ENCODE data around the gene TRERF1.
A peak's percentile ranks its signal among the peaks of the same experiment; 100 is the strongest.
"Not testable (repeated sequence)": the region's sequence is repeated elsewhere in the genome, so short reads cannot be mapped to it uniquely, and the experiment has no call there.

The TRERF1 gene

DNA sequence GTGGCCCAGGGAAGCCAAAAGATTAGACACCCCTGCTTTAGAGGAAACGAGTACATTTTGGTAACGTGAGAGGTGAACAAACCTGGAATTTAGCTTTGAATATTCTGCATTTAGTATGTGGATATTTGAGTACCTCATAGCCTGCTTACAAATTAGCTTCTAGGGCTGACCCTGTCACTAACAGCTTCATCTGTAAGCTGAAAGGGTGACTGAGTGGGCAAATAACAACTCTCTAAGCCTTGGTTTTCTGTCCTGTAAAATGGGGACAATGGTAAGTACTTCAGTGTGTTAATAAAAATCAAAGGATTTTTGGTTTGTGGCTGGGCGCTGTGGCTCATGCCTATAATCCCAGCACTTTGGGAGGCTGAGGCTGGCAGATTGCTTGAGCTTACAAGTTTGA lies 248.5 kb downstream of the TRERF1 start:
- in situ Hi-C loops (cut with HindIII; ENCODE audit: low pct_ligation_motif_present, low sequenced_read_pairs) = no loop called here
- Histone ChIP-seq H3K36me3 (replicated peaks) (peaks cover 8% of the 10 kb centered on the region), H3K4me3 (ENCODE audit: low read depth, low read length) (no peak overlapping the region), H3K27ac (no peak overlapping the region), H3K27me3 (replicated peaks) (no peaks in the 10 kb centered on the region)
- no peak for DNase-seq
- TF ChIP-seq, protein P1, sequence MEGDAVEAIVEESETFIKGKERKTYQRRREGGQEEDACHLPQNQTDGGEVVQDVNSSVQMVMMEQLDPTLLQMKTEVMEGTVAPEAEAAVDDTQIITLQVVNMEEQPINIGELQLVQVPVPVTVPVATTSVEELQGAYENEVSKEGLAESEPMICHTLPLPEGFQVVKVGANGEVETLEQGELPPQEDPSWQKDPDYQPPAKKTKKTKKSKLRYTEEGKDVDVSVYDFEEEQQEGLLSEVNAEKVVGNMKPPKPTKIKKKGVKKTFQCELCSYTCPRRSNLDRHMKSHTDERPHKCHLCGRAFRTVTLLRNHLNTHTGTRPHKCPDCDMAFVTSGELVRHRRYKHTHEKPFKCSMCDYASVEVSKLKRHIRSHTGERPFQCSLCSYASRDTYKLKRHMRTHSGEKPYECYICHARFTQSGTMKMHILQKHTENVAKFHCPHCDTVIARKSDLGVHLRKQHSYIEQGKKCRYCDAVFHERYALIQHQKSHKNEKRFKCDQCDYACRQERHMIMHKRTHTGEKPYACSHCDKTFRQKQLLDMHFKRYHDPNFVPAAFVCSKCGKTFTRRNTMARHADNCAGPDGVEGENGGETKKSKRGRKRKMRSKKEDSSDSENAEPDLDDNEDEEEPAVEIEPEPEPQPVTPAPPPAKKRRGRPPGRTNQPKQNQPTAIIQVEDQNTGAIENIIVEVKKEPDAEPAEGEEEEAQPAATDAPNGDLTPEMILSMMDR (IDR thresholded peaks at IDR 0.05; ENCODE audit: low read depth, low read length, missing control alignments) = no peak

DNA sequence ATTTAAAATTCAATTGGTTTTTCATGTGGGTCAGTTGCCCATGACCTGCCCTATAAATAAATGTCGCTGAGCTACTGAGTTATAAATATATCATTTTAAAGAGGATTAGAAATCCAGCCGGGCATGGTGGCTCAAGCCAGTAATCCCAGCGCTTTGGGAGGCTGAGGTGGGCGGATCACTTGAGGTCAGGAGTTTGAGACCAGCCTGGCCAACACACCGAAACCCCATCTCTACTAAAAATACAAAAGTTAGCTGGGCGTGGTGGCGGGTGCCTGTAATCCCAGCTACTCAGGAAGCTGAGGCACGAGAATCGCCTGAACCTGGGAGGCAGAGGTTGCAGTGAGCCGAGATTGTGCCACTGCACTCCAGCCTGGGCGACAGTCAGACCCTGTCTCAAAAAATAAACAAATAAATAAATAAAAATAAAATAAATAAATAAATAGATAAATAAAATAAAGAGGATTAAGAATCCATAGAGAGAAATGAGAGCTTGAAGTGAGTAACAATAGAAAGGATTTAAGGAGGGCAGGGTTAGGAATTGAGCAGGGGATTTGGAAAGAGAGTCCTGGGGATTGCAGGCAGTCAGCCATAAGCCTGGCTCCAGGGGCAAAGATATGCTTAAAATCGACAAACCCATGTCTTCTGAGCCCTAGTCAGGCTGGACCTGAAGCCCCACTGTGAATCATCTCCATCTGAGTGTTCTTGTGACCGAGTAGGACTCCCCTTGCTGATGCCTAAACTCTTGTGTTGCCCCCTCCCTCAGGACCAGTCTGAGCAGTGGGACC lies 249.4 kb downstream of the TRERF1 start:
- in situ Hi-C loops (cut with HindIII; ENCODE audit: low pct_ligation_motif_present, low sequenced_read_pairs); H3K27ac ChIP-seq; H3K36me3 ChIP-seq (replicated peaks); H3K27me3 ChIP-seq (replicated peaks); DNase-seq; H3K4me3 ChIP-seq (ENCODE audit: low read depth, low read length): not testable (repeated sequence)

DNA sequence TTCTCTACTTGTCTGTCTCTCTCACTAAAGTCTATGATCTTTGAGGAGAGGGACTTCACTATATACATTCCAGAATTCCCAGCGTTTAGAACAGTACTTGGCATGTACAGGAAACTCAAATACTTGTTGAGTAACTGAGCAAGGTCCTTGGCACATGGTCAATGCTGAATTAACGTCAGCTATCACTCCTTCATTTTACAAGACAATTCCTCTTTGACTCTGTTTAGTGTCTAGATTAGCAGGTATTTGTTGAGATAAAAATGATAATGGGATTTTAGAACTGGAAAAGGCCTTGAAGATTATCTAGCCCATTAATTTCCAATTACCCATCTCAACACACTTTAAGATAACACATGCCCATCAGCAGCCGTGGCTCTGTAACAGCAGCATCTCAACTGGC lies 250.3 kb downstream of the TRERF1 start:
- no peak overlapping the region for H3K4me3 ChIP-seq (ENCODE audit: low read depth, low read length)
- TF ChIP-seq, protein P1 (IDR thresholded peaks at IDR 0.05; ENCODE audit: low read depth, low read length, missing control alignments) = no peak
- no peaks in the 10 kb centered on the region for H3K27me3 ChIP-seq (replicated peaks)
- no peak overlapping the region for H3K27ac ChIP-seq
- in situ Hi-C loops (cut with HindIII; ENCODE audit: low pct_ligation_motif_present, low sequenced_read_pairs) = no loop called here
- H3K36me3 ChIP-seq (replicated peaks) = peaks cover 5% of the 10 kb centered on the region
- no peak for DNase-seq

DNA sequence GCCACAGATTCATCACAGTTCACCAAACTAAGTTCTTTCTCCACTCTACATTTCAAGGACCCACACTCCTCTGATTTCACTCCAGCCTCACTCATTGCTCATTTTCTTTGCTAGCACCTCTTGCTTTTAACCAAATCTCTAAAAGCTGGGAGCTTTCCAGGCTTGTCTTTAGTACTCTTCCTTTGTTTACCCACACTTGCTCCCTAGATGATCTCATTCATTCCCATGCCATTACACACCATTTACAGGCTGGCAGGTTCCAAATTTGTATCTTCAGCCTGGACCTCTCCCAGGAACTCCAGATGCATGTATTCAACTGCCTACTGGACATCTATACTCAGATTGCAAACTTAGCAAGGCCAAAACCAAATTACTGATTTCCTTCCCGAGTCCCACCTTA lies 251.7 kb downstream of the TRERF1 start:
- in situ Hi-C loops (cut with HindIII; ENCODE audit: low pct_ligation_motif_present, low sequenced_read_pairs) = no loop called here
- TF ChIP-seq, protein P1 (IDR thresholded peaks at IDR 0.05; ENCODE audit: low read depth, low read length, missing control alignments) = no peak
- Histone ChIP-seq H3K4me3 (ENCODE audit: low read depth, low read length) (no peak overlapping the region), H3K27ac (peak overlapping the region; percentile 35), H3K36me3 (replicated peaks) (peaks cover 2% of the 10 kb centered on the region), H3K27me3 (replicated peaks) (no peaks in the 10 kb centered on the region)
- DNase-seq = peak; percentile 80

DNA sequence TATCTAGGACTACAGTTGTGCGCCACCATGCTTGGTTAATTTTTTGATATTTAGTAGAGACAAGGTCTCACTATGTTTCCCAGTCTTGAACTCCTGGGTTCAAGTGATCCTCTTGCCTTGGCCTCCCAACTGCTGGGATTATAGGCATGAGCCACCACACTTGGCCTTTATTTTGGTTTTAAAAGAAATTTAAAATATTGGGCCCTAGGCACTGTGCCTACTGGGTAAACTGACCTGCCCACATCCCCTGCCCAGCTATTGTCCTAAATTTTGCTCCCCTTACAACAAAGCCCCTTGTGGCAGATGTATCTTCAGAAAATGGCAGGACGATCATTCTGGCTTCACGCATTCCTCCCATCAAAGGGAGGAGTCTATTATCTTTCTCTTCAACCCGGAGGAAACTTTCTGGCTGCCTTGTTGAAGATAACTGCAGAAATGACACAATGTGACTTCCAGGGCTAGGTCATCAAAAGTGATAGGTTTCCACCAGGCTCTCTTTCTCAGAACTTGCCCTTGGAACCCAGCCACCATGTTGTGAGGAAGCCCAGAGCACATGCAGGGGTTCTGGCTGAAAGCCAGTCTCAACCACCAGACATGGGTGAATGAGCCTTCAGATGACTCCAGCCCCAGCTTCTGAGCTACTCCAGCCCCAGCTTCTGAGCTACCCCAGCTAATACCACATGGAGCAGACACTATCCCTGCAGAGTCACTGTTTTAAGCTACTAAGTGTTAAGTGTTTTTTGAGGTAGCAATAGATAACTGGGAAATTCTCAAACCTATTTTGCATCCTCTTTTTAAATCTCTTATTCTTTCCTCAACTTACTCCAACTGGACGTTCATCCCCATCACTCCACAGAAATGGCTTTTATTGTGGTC lies 252.4 kb downstream of the TRERF1 start:
- no peak overlapping the region for H3K4me3 ChIP-seq (ENCODE audit: low read depth, low read length)
- peak; percentile 22 for DNase-seq
- peaks cover 2% of the 10 kb centered on the region for H3K36me3 ChIP-seq (replicated peaks)
- in situ Hi-C loops (cut with HindIII; ENCODE audit: low pct_ligation_motif_present, low sequenced_read_pairs) = no loop called here
- peak overlapping the region; percentile 35 for H3K27ac ChIP-seq
- H3K27me3 ChIP-seq (replicated peaks) = no peaks in the 10 kb centered on the region
- TF ChIP-seq, protein P1 (IDR thresholded peaks at IDR 0.05; ENCODE audit: low read depth, low read length, missing control alignments) = no peak
